Endodermal cell (in vitro differentiated cells): ENCODE results near the gene SEMA3D. TPM values are rescaled to one million over a fixed set of nuclear protein-coding genes. Genes with fewer than 3 reads are reported as not detected.

ENCODE experiments used
- DNase-seq: peaks from one replicate; pipeline ENCODE4 v3.0.0-alpha.2; 2017
- H3K27ac ChIP-seq: 2 replicates; pipeline ENCODE4 v1.5.1; 2013; ENCODE audit warnings: mild to moderate bottlenecking, low read depth, low read length, moderate library complexity
- H3K27me3 ChIP-seq: 2 replicates; pipeline ENCODE4 v1.6.1; 2013; ENCODE audit warnings: mild to moderate bottlenecking, low read length, moderate library complexity; ENCODE audit not compliant: insufficient read depth, control insufficient read depth, poor library complexity, severe bottlenecking
- H3K36me3 ChIP-seq: 2 replicates; pipeline ENCODE4 v1.7.0; 2013; ENCODE audit warnings: mild to moderate bottlenecking, low read length, moderate library complexity; ENCODE audit not compliant: control insufficient read depth, insufficient read depth
- H3K4me1 ChIP-seq: one replicate; pipeline ENCODE4 v1.7.0; 2013; ENCODE audit warnings: low read length; ENCODE audit not compliant: control insufficient read depth, insufficient read depth
- H3K4me3 ChIP-seq: 2 replicates; pipeline ENCODE4 v1.5.1; 2013; ENCODE audit warnings: mild to moderate bottlenecking, low read length, moderate library complexity
- H3K9ac ChIP-seq: 2 replicates; pipeline ENCODE4 v1.6.1; 2013; ENCODE audit warnings: mild to moderate bottlenecking, low read length, moderate library complexity; ENCODE audit not compliant: poor library complexity, severe bottlenecking; ENCODE audit errors: extremely low read depth
- H3K9me3 ChIP-seq: 2 replicates; pipeline ENCODE4 v1.6.1; 2013; ENCODE audit warnings: mild to moderate bottlenecking, low read length, moderate library complexity; ENCODE audit not compliant: control insufficient read depth
- H3K27ac Mint-ChIP-seq: 2 replicates; pipeline ENCODE4 v1.8.0; 2020; ENCODE audit warnings: mixed read lengths
- H3K27me3 Mint-ChIP-seq: 2 replicates; pipeline ENCODE4 v1.8.0; 2021; ENCODE audit warnings: mild to moderate bottlenecking, mixed read lengths; ENCODE audit not compliant: insufficient read depth
- H3K36me3 Mint-ChIP-seq: 2 replicates; pipeline ENCODE4 v1.8.0; 2020; ENCODE audit warnings: low read depth, mixed read lengths
- H3K4me1 Mint-ChIP-seq: 2 replicates; pipeline ENCODE4 v1.8.0; 2020; ENCODE audit warnings: mixed read lengths
- H3K4me3 Mint-ChIP-seq: 2 replicates; pipeline ENCODE4 v1.8.0; 2020; ENCODE audit warnings: mild to moderate bottlenecking, moderate library complexity, mixed read lengths
- H3K9me3 Mint-ChIP-seq: 2 replicates; pipeline ENCODE4 v1.8.0; 2020; ENCODE audit warnings: mild to moderate bottlenecking, mixed read lengths
- WGBS, 2 experiments: methylation state at CpG; one replicate each; pipeline versions ENCODE4 v1.1.5 to v1.1.7; 2013; ENCODE audit warnings: missing lambda C conversion rate in 2 of 2, mixed read lengths in 1 of 2; ENCODE audit not compliant: insufficient coverage in 1 of 2, insufficient read length in 1 of 2; 5-methylcytosine and 5-hydroxymethylcytosine counted together
- total RNA-seq, 2 donors: library from RNA; stranded (reverse); fragmentation: NEBNext Ultra II Directional in 1 of 2; extraction: Animal tissue kit (Norgen Biotek cat#: 25700) in 1 of 2; gene quantifications; 2 replicates in 1 of 2; 3 replicates in 1 of 2; pipeline ENCODE4 v1.2.1, GENCODE V29; 2021
- TF ChIP-seq, protein P1 (sequence below): fragments of 200-600 bp; sonication (generic); conservative IDR thresholded peaks from 2 replicates; pipeline ENCODE4 v1.5.0; 2021; ENCODE audit warnings: antibody characterized with exemption, mild to moderate bottlenecking

The SEMA3D gene
- total RNA-seq, 2 donors from 2014 or later, result 6.5 to 13.9 TPM

DNA sequence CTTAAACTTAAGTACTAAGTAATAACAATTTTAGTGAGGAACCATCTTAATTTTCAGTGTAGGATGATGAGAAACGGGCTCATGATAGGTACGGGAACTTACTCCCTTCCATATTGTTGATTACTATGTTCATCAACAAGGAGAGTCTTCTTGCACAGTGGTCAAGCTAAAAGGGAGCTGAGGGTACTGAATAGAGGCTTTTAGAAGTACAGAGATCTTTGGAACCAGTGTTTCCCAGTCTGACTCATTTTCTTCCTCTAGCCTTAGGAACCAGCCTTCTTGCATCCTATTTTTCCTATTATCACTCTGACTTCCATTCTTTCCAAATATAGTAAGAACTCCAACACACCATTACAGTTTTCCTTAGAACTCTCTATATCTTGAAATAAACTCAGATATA, 17.6 kb upstream of the SEMA3D start:
- DNase-seq, result no peak
- no peaks in the 10 kb centered on the region for H3K4me1 ChIP-seq
- no peak overlapping the region for H3K27ac ChIP-seq
- Mint-ChIP-seq H3K9me3 (peaks cover 28% of the 10 kb centered on the region), H3K4me1 (no peaks in the 10 kb centered on the region), H3K27me3 (no peaks in the 10 kb centered on the region), H3K4me3 (no peak overlapping the region), H3K27ac (no peak overlapping the region), H3K36me3 (peaks cover 18% of the 10 kb centered on the region)
- no peaks in the 10 kb centered on the region for H3K27me3 ChIP-seq
- no peak overlapping the region for H3K4me3 ChIP-seq
- H3K9me3 ChIP-seq, result peaks cover 27% of the 10 kb centered on the region
- WGBS, 2 experiments, result 88% methylated on average over 2 of the region's 2 CpGs; no CpG with 5 or more reads in 1 of the 2 experiments
- no peak overlapping the region for H3K9ac ChIP-seq
- H3K36me3 ChIP-seq, result no peaks in the 10 kb centered on the region
- TF ChIP-seq, protein P1, sequence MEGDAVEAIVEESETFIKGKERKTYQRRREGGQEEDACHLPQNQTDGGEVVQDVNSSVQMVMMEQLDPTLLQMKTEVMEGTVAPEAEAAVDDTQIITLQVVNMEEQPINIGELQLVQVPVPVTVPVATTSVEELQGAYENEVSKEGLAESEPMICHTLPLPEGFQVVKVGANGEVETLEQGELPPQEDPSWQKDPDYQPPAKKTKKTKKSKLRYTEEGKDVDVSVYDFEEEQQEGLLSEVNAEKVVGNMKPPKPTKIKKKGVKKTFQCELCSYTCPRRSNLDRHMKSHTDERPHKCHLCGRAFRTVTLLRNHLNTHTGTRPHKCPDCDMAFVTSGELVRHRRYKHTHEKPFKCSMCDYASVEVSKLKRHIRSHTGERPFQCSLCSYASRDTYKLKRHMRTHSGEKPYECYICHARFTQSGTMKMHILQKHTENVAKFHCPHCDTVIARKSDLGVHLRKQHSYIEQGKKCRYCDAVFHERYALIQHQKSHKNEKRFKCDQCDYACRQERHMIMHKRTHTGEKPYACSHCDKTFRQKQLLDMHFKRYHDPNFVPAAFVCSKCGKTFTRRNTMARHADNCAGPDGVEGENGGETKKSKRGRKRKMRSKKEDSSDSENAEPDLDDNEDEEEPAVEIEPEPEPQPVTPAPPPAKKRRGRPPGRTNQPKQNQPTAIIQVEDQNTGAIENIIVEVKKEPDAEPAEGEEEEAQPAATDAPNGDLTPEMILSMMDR, result no peak

DNA sequence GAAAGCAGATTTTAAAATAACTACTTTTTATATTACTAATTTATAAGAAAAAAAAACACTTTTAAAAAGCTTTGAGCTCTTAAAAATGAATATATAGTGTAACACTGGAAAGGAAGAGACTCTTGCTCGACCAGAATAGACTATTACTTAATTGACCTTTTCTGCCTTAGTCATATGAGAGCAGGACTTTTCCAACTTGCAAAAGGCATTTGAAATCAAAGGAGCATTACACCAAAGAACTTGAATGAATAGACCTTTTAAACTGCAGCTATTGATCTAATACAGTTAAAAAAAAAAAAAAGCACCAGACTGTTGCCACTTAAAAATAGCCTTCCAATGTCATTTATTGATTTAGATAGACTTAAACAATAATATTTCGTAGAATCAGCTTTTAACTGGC, 17.2 kb upstream of the SEMA3D start:
- no peak overlapping the region for H3K27ac Mint-ChIP-seq
- Histone ChIP-seq H3K27ac (no peak overlapping the region), H3K4me3 (no peak overlapping the region), H3K36me3 (no peaks in the 10 kb centered on the region), H3K27me3 (no peaks in the 10 kb centered on the region), H3K4me1 (no peaks in the 10 kb centered on the region), H3K9me3 (peaks cover 30% of the 10 kb centered on the region), H3K9ac (no peak overlapping the region)
- H3K9me3 Mint-ChIP-seq, result peaks cover 28% of the 10 kb centered on the region
- WGBS, 2 experiments, result 97% methylated on average over 2 of the region's 2 CpGs; no CpG with 5 or more reads in 1 of the 2 experiments
- TF ChIP-seq, protein P1, result no peak
- no peak overlapping the region for H3K4me3 Mint-ChIP-seq
- no peaks in the 10 kb centered on the region for H3K4me1 Mint-ChIP-seq
- H3K27me3 Mint-ChIP-seq, result no peaks in the 10 kb centered on the region
- DNase-seq, result no peak
- peaks cover 18% of the 10 kb centered on the region for H3K36me3 Mint-ChIP-seq

DNA sequence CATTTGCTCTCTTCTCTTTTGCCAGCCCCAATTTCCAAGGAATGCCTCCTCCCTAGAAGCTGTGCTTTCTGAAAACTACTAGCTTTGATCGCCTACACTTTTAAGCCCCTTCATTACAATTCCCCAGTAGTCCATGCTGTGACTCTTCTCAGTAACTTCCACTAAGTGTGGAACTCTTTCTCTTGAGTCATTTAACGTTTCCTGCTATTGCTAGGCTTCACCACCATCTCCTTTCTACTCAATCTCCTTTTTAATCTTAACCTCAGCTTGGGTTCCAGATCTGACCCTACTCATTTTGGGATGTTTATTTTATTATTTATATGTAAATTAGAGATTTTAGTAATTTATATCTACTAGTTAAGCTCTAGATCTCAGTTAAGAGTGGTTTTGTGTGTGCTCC, 14.4 kb upstream of the SEMA3D start:
- no peaks in the 10 kb centered on the region for H3K27me3 ChIP-seq
- no peaks in the 10 kb centered on the region for H3K4me1 ChIP-seq
- no peak overlapping the region for H3K27ac ChIP-seq
- H3K36me3 ChIP-seq, result no peaks in the 10 kb centered on the region
- no peak overlapping the region for H3K9ac ChIP-seq
- H3K36me3 Mint-ChIP-seq, result peaks cover 18% of the 10 kb centered on the region
- peak overlapping the region; percentile 31 for H3K4me3 ChIP-seq
- peaks cover 30% of the 10 kb centered on the region for H3K9me3 ChIP-seq
- no peaks in the 10 kb centered on the region for H3K27me3 Mint-ChIP-seq
- TF ChIP-seq, protein P1, result no peak
- DNase-seq, result no peak
- H3K27ac Mint-ChIP-seq, result no peak overlapping the region
- H3K9me3 Mint-ChIP-seq, result peaks cover 28% of the 10 kb centered on the region
- 89 to 100% methylated on average over 1 to 2 of the region's 2 CpGs for WGBS, 2 experiments
- H3K4me1 Mint-ChIP-seq, result peaks cover 15% of the 10 kb centered on the region
- no peak overlapping the region for H3K4me3 Mint-ChIP-seq
